ENCODE results near the gene PTGES. TPM values are rescaled to one million over a fixed set of nuclear protein-coding genes. Genes with fewer than 3 reads are reported as not detected.

Gene PTGES
- total RNA-seq, 2 experiments from 2014 or later = 0.25 to 0.38 TPM

DNA sequence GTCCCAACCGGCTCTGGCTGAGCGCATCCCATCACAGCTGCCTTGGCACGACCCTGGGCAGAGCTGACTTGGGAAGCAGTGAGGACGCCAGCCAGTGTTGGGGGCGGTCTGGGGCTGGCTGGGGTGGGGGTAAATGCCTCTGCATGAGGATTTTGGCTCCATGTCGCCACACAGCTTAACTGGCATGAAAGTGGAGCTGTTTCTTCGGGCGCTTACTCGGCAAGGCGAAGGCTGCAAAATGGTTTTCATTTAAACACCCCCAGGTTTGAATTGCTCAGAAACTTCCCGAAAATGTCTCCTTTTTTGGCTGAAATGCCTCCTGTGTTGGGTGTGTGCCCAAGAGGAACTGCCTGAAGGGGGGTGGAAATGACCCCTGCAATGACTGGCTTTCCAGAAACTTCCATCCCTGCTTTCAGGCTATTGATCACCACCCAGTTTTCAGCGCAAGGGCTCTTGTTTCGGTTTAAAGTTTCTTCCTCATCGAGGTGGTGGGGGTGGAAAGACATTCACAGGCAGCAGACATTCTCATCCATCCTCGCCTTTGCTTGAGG, 38.3 kb downstream of the PTGES start:
- H3K27me3 Mint-ChIP-seq = peaks cover 11% of the 10 kb centered on the region
- TF ChIP-seq, protein P1, sequence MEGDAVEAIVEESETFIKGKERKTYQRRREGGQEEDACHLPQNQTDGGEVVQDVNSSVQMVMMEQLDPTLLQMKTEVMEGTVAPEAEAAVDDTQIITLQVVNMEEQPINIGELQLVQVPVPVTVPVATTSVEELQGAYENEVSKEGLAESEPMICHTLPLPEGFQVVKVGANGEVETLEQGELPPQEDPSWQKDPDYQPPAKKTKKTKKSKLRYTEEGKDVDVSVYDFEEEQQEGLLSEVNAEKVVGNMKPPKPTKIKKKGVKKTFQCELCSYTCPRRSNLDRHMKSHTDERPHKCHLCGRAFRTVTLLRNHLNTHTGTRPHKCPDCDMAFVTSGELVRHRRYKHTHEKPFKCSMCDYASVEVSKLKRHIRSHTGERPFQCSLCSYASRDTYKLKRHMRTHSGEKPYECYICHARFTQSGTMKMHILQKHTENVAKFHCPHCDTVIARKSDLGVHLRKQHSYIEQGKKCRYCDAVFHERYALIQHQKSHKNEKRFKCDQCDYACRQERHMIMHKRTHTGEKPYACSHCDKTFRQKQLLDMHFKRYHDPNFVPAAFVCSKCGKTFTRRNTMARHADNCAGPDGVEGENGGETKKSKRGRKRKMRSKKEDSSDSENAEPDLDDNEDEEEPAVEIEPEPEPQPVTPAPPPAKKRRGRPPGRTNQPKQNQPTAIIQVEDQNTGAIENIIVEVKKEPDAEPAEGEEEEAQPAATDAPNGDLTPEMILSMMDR (IDR thresholded peaks at IDR 0.05) = no peak
- ATAC-seq (ENCODE audit: poor library complexity) (no peak), DNase-seq (no peak)
- intact Hi-C loops (cut with DNase I, micrococcal nuclease) = no loop called here
- Histone ChIP-seq H3K4me1 (ENCODE audit: insufficient read depth, low read length) (peaks cover 30% of the 10 kb centered on the region), H3K36me3 (ENCODE audit: insufficient read depth, low read length) (no peaks in the 10 kb centered on the region), H3K27ac (ENCODE audit: low read depth in 1 of 2, low read length in 2 of 2) (no peak overlapping the region), H3K9me3 (ENCODE audit: control insufficient read depth in 1 of 2, insufficient read depth in 1 of 2, low read length in 2 of 2) (no peaks in the 10 kb centered on the region), H3K27me3 (ENCODE audit: control insufficient read depth in 1 of 2, insufficient read depth in 2 of 2, low read length in 2 of 2) (no peaks in the 10 kb centered on the region), H3K4me3 (ENCODE audit: low read length) (no peak overlapping the region)
- no peaks in the 10 kb centered on the region for H3K36me3 Mint-ChIP-seq (ENCODE audit: low read depth)
- POLR2A ChIA-PET = no interaction called here
- H3K4me1 Mint-ChIP-seq (ENCODE audit: low read depth) = peaks cover 22% of the 10 kb centered on the region
- no peaks in the 10 kb centered on the region for H3K9me3 Mint-ChIP-seq
- no peak overlapping the region for H3K4me3 Mint-ChIP-seq
- CTCF ChIA-PET = interaction anchor here (1.2 kb wide), 1 partner anchor 12 kb away, joined by 5 read pairs; no protein-coding TSS in a partner anchor
- no peak overlapping the region for H3K27ac Mint-ChIP-seq

- no peaks in the 10 kb centered on the region for H3K27me3 ChIP-seq (ENCODE audit: control insufficient read depth in 1 of 2, insufficient read depth in 2 of 2, low read length in 2 of 2)
- H3K4me3 ChIP-seq (ENCODE audit: low read length) = no peak overlapping the region
- H3K27ac ChIP-seq (ENCODE audit: low read depth in 1 of 2, low read length in 2 of 2) = no peak overlapping the region
- H3K36me3 ChIP-seq (ENCODE audit: insufficient read depth, low read length) = no peaks in the 10 kb centered on the region
- no peaks in the 10 kb centered on the region for H3K36me3 Mint-ChIP-seq (ENCODE audit: low read depth)
- peaks cover 22% of the 10 kb centered on the region for H3K4me1 Mint-ChIP-seq (ENCODE audit: low read depth)
- TF ChIP-seq, protein P1 (IDR thresholded peaks at IDR 0.05) = no peak
- H3K27ac Mint-ChIP-seq = no peak overlapping the region
- ChIA-PET POLR2A (no interaction called here), CTCF (interaction anchor here (1.6 kb wide), 1 partner anchor 13 kb away, joined by 4 read pairs; no protein-coding TSS in a partner anchor)
- DNase-seq (no peak), ATAC-seq (ENCODE audit: poor library complexity) (no peak)
- H3K4me3 Mint-ChIP-seq = no peak overlapping the region
- no peaks in the 10 kb centered on the region for H3K9me3 ChIP-seq (ENCODE audit: control insufficient read depth in 1 of 2, insufficient read depth in 1 of 2, low read length in 2 of 2)
- H3K27me3 Mint-ChIP-seq = peaks cover 11% of the 10 kb centered on the region
- no peaks in the 10 kb centered on the region for H3K9me3 Mint-ChIP-seq
- peaks cover 30% of the 10 kb centered on the region for H3K4me1 ChIP-seq (ENCODE audit: insufficient read depth, low read length)
- intact Hi-C loops (cut with DNase I, micrococcal nuclease) = no loop called here
Observed at GRCh38 chr9:129713402-129713679, 39.5 kb downstream of the PTGES start.

- CTCF ChIA-PET = interaction anchor here (1.6 kb wide), 1 partner anchor 14 kb away, joined by 4 read pairs; no protein-coding TSS in a partner anchor
- no peak overlapping the region for H3K27ac Mint-ChIP-seq
- H3K27ac ChIP-seq (ENCODE audit: low read depth in 1 of 2, low read length in 2 of 2) = no peak overlapping the region
- H3K36me3 Mint-ChIP-seq (ENCODE audit: low read depth) = no peaks in the 10 kb centered on the region
- no peak overlapping the region for H3K4me3 Mint-ChIP-seq
- peaks cover 11% of the 10 kb centered on the region for H3K27me3 Mint-ChIP-seq
- POLR2A ChIA-PET = no interaction called here
- no peaks in the 10 kb centered on the region for H3K27me3 ChIP-seq (ENCODE audit: control insufficient read depth in 1 of 2, insufficient read depth in 2 of 2, low read length in 2 of 2)
- peaks cover 22% of the 10 kb centered on the region for H3K4me1 Mint-ChIP-seq (ENCODE audit: low read depth)
- ATAC-seq (ENCODE audit: poor library complexity) (no peak), DNase-seq (peak in 1 of 14 experiments; percentile 13)
- no peaks in the 10 kb centered on the region for H3K9me3 ChIP-seq (ENCODE audit: control insufficient read depth in 1 of 2, insufficient read depth in 1 of 2, low read length in 2 of 2)
- no peak overlapping the region for H3K4me3 ChIP-seq (ENCODE audit: low read length)
- H3K9me3 Mint-ChIP-seq = no peaks in the 10 kb centered on the region
- no peaks in the 10 kb centered on the region for H3K36me3 ChIP-seq (ENCODE audit: insufficient read depth, low read length)
- peaks cover 30% of the 10 kb centered on the region for H3K4me1 ChIP-seq (ENCODE audit: insufficient read depth, low read length)
- intact Hi-C loops (cut with DNase I, micrococcal nuclease) = no loop called here
- TF ChIP-seq, protein P1 (IDR thresholded peaks at IDR 0.05) = no peak
Observed at GRCh38 chr9:129712634-129713401, 40.0 kb downstream of the PTGES start.

All from CD4-positive, alpha-beta T cell (primary cell).